H1 (cell line): ENCODE measurements around the gene KCNC1. TPM values are rescaled to one million over a fixed set of nuclear protein-coding genes. Genes with fewer than 3 reads are reported as not detected.

Source experiments
- CTCF ChIA-PET: fragments of 300-600 bp; sonication (Branson Sonifier 250); formaldehyde crosslinking; loops from one replicate; lab custom pipeline; 2021; ENCODE audit not compliant: partially characterized antibody; lab: Charles Lee
- POLR2A ChIA-PET: fragments of 300-600 bp; sonication (Branson Sonifier 250); formaldehyde crosslinking; loops from one replicate; lab custom pipeline; 2021; ENCODE audit warnings: inconsistent platforms; ENCODE audit not compliant: partially characterized antibody; lab: Charles Lee
- DNase-seq, 2 experiments: peaks; one replicate each; pipeline versions ENCODE4 v3.0.0 to v3.0.0-alpha.2; 2010 to 2022; ENCODE audit warnings: low spot score in 2 of 2, low read depth in 1 of 2, mixed read lengths in 1 of 2
- FAIRE-seq: peaks from 2 replicates; lab custom pipeline; 2011; peaks lifted over from hg19 to GRCh38; lab: Jason Lieb, UNC
- H2AFZ ChIP-seq: 2 replicates; pipeline ENCODE4 v1.8.1; 2012; ENCODE audit warnings: low read length, inconsistent platforms
- H2AK5ac ChIP-seq: 2 replicates; pipeline ENCODE4 v1.6.1; 2013; ENCODE audit warnings: low read depth, low read length
- H2BK120ac ChIP-seq: replicated peaks from 2 replicates; pipeline ENCODE3; 2013; ENCODE audit warnings: low read depth, low read length, inconsistent platforms
- H2BK12ac ChIP-seq: 2 replicates; pipeline ENCODE4 v1.6.1; 2013; ENCODE audit warnings: low read depth, low read length
- H2BK15ac ChIP-seq: 2 replicates; pipeline ENCODE4 v1.6.1; 2013; ENCODE audit warnings: low read length
- H2BK20ac ChIP-seq: 2 replicates; pipeline ENCODE4 v1.6.1; 2013; ENCODE audit warnings: low read length
- H2BK5ac ChIP-seq: 2 replicates; pipeline ENCODE4 v1.6.1; 2013; ENCODE audit warnings: low read depth, low read length
- H3K14ac ChIP-seq: 2 replicates; pipeline ENCODE4 v1.6.1; 2013; ENCODE audit warnings: inconsistent platforms; ENCODE audit not compliant: insufficient read length
- H3K18ac ChIP-seq: 2 replicates; pipeline ENCODE4 v1.6.1; 2013; ENCODE audit warnings: low read length; ENCODE audit errors: extremely low read depth
- H3K23ac ChIP-seq: 2 replicates; pipeline ENCODE4 v1.6.1; 2013; ENCODE audit warnings: inconsistent platforms; ENCODE audit not compliant: insufficient read length
- H3K23me2 ChIP-seq: 2 replicates; pipeline ENCODE4 v1.6.1; 2013; ENCODE audit warnings: low read depth, low read length
- H3K27ac ChIP-seq: 2 replicates; pipeline ENCODE4 v1.6.1; 2011; ENCODE audit warnings: low read depth, low read length, inconsistent platforms
- H3K27me3 ChIP-seq, 4 experiments: replicated peaks in 1 of 4; 1 replicate in 1 of 4; 2 replicates in 3 of 4; pipeline versions ENCODE4 v1.6.1 to v1.8.1; 2011 to 2013; ENCODE audit warnings: low read length in 3 of 4, mild to moderate bottlenecking in 3 of 4, inconsistent platforms in 2 of 4, mixed read lengths in 2 of 4, moderate library complexity in 1 of 4; ENCODE audit not compliant: control insufficient read depth in 3 of 4, insufficient read depth in 3 of 4; ENCODE audit errors: extremely low read depth in 1 of 4
- H3K36me3 ChIP-seq, 4 experiments: 2 replicates each; pipeline versions ENCODE4 v1.6.1 to v1.8.1; 2011 to 2013; ENCODE audit warnings: mild to moderate bottlenecking in 4 of 4, low read length in 3 of 4, moderate library complexity in 2 of 4, control low read depth in 1 of 4, inconsistent platforms in 1 of 4; ENCODE audit not compliant: insufficient read depth in 4 of 4, control insufficient read depth in 2 of 4
- H3K4ac ChIP-seq: replicated peaks from 2 replicates; pipeline ENCODE3; 2013; ENCODE audit warnings: low read length, low read depth, mixed read lengths, inconsistent platforms; ENCODE audit not compliant: insufficient read length
- H3K4me1 ChIP-seq, 4 experiments: replicated peaks in 1 of 4; 1 replicate in 1 of 4; 2 replicates in 3 of 4; pipeline versions ENCODE4 v1.6.1 to v1.8.1; 2011 to 2013; ENCODE audit warnings: low read length in 3 of 4, inconsistent platforms in 2 of 4, mixed read lengths in 1 of 4; ENCODE audit not compliant: insufficient read depth in 4 of 4, control insufficient read depth in 3 of 4
- H3K4me2 ChIP-seq, 2 experiments: 2 replicates each; pipeline versions ENCODE4 v1.6.1 to v1.8.1; 2011 to 2013; ENCODE audit warnings: low read depth in 2 of 2, low read length in 2 of 2, control low read depth in 1 of 2, inconsistent platforms in 1 of 2, mild to moderate bottlenecking in 1 of 2; ENCODE audit not compliant: insufficient read depth in 1 of 2
- H3K4me3 ChIP-seq, 4 experiments: fragments of 200-600, 300-600 bp in 1 of 4; sonication (generic), shearing (Covaris generic), sonication (Bioruptor Twin) in 1 of 4; 2 replicates each; pipeline versions ENCODE4 v1.5.1 to v1.8.1; 2011 to 2016; ENCODE audit warnings: low read length in 4 of 4, low read depth in 3 of 4, control low read depth in 2 of 4, inconsistent platforms in 2 of 4, mild to moderate bottlenecking in 2 of 4, mixed read lengths in 1 of 4, moderate library complexity in 1 of 4; ENCODE audit not compliant: insufficient read depth in 2 of 4; ENCODE audit errors: extremely low read depth in 1 of 4
- H3K56ac ChIP-seq: replicated peaks from 2 replicates; pipeline ENCODE3; 2013; ENCODE audit warnings: low read depth, mild to moderate bottlenecking, mixed read lengths, low read length, inconsistent platforms; ENCODE audit not compliant: insufficient read length
- H3K79me1 ChIP-seq: 2 replicates; pipeline ENCODE4 v1.6.1; 2013; ENCODE audit warnings: low read depth, low read length, control low read depth
- H3K79me2 ChIP-seq, 2 experiments: 2 replicates each; pipeline versions ENCODE4 v1.6.1 to v1.8.1; 2012 to 2013; ENCODE audit warnings: low read length in 2 of 2, mild to moderate bottlenecking in 2 of 2, inconsistent platforms in 1 of 2; ENCODE audit not compliant: insufficient read depth in 2 of 2, control insufficient read depth in 1 of 2
- H3K9ac ChIP-seq, 4 experiments: replicated peaks in 1 of 4; 1 replicate in 1 of 4; 2 replicates in 3 of 4; pipeline versions ENCODE4 v1.6.1 to v1.8.1; 2011 to 2013; ENCODE audit warnings: low read depth in 3 of 4, low read length in 3 of 4, control low read depth in 2 of 4, mild to moderate bottlenecking in 2 of 4, moderate library complexity in 2 of 4, inconsistent platforms in 1 of 4; ENCODE audit errors: extremely low read depth in 1 of 4
- H3K9me3 ChIP-seq, 2 experiments: 2 replicates each; pipeline versions ENCODE4 v1.6.1 to v1.8.1; 2012 to 2013; ENCODE audit warnings: mild to moderate bottlenecking in 2 of 2, moderate library complexity in 2 of 2, control low read depth in 1 of 2, inconsistent platforms in 1 of 2, low read depth in 1 of 2, low read length in 1 of 2, mixed read lengths in 1 of 2; ENCODE audit not compliant: insufficient read depth in 2 of 2
- H4K20me1 ChIP-seq, 2 experiments: replicated peaks in 1 of 2; 2 replicates each; pipeline versions ENCODE3 to v1.8.1; 2011 to 2013; ENCODE audit warnings: inconsistent platforms in 2 of 2, low read length in 2 of 2, mild to moderate bottlenecking in 1 of 2; ENCODE audit not compliant: insufficient read depth in 2 of 2, control insufficient read depth in 1 of 2
- H4K5ac ChIP-seq: 2 replicates; pipeline ENCODE4 v1.6.1; 2013; ENCODE audit warnings: low read length, low read depth, mixed read lengths, inconsistent platforms; ENCODE audit not compliant: insufficient read length
- H4K8ac ChIP-seq: 2 replicates; pipeline ENCODE4 v1.8.0; 2013; ENCODE audit warnings: mild to moderate bottlenecking, moderate library complexity, low read length, inconsistent platforms; ENCODE audit not compliant: insufficient read depth; ENCODE audit errors: extremely low read depth
- H4K91ac ChIP-seq: replicated peaks from 2 replicates; pipeline ENCODE3; 2013; ENCODE audit warnings: low read length, mixed read lengths, inconsistent platforms; ENCODE audit not compliant: insufficient read length
- CEBPB ChIP-seq: IDR thresholded peaks from 2 replicates; pipeline ENCODE4 v1.6.1; 2012; ENCODE audit warnings: low read depth, low read length
- EZH2 ChIP-seq: fragments of 200-600 bp; sonication (generic); IDR thresholded peaks from 2 replicates; pipeline ENCODE4 v1.7.1; 2012; ENCODE audit warnings: low read depth, mild to moderate bottlenecking, moderate library complexity, low read length, inconsistent platforms; ENCODE audit not compliant: severe bottlenecking
- FOSL1 ChIP-seq: IDR thresholded peaks from 2 replicates; pipeline ENCODE4 v1.6.1; 2011; ENCODE audit warnings: mild to moderate bottlenecking, low read depth, low read length, moderate library complexity; ENCODE audit not compliant: insufficient read depth
- HDAC2 ChIP-seq, 2 experiments: fragments of 300-600 bp in 1 of 2; sonication (generic) in 1 of 2; IDR thresholded peaks; 2 replicates each; pipeline ENCODE4 v1.6.1; 2011 to 2012; ENCODE audit warnings: low read depth in 2 of 2, low read length in 2 of 2, mild to moderate bottlenecking in 2 of 2, moderate library complexity in 2 of 2, borderline replicate concordance in 1 of 2, inconsistent platforms in 1 of 2
- HDAC6 ChIP-seq: IDR thresholded peaks from one replicate; pipeline ENCODE4 v1.7.1; 2012; ENCODE audit warnings: low read depth, mild to moderate bottlenecking, inconsistent platforms, low read length, moderate library complexity
- KDM1A ChIP-seq: fragments of 200-600, 300-600 bp; sonication (generic); IDR thresholded peaks from 2 replicates; pipeline ENCODE4 v1.7.1; 2016; ENCODE audit warnings: mild to moderate bottlenecking, low read length, borderline replicate concordance
- SRF ChIP-seq: IDR thresholded peaks from 2 replicates; pipeline ENCODE4 v1.6.1; 2011; ENCODE audit warnings: mild to moderate bottlenecking, low read depth, low read length, moderate library complexity
- WGBS, 2 experiments: shearing (Covaris generic) in 1 of 2; methylation state at CpG; one replicate each; pipeline versions ENCODE4 v1.1.6 to v1.1.7; 2013 to 2015; ENCODE audit warnings: low lambda C conversion rate in 2 of 2, mixed read lengths in 2 of 2, inconsistent platforms in 1 of 2, low coverage in 1 of 2, missing lambda C conversion rate in 1 of 2; ENCODE audit not compliant: insufficient replicate concordance in 2 of 2, insufficient coverage in 1 of 2, insufficient read length in 1 of 2; ENCODE audit errors: extremely low coverage in 1 of 2, missing lambda C conversion rate in 1 of 2; 5-methylcytosine and 5-hydroxymethylcytosine counted together
- polyA plus RNA-seq, 7 experiments: library from polyadenylated mRNA; depleted of rRNA in 3 of 7; stranded (reverse) in 5 of 7; unstranded in 2 of 7; fragments of >200 nt in 5 of 7; fragments of 200-250 nt in 2 of 7; gene quantifications; 1 replicate in 5 of 7; 2 replicates in 1 of 7; 4 replicates in 1 of 7; pipeline versions ENCODE4 v1.2.1 to v1.2.3, GENCODE V29; 2011 to 2013; ENCODE audit warnings: missing spikeins in 2 of 7, mixed read lengths in 2 of 7
- total RNA-seq: library from RNA; stranded (reverse); fragmentation: NEBNext Ultra II Directional; extraction: Animal tissue kit (Norgen Biotek cat#: 25700); gene quantifications from 2 replicates; pipeline ENCODE4 v1.2.1, GENCODE V29; 2021

The KCNC1 gene
- total and polyA plus RNA-seq, 2 of the 8 experiments (the other 6 are each of a cell fraction or from before 2014, with no cell fraction given) = 0.11 to 0.26 TPM

DNA sequence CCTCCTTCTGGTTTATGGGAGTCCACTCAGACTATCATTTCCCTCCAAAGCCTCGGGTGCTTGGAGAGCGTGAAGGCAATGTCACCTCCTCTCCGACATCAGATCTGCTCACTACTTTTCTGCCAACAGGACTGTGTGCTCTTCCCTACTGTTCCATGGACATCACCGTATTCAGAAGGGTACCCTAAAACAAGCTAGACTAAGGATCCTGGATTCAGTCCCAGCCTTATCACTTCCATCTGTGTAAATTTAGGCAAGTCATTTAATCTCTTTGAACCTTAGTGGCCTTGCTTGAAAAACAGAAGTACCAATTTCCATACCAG is 78.2 kb downstream of the KCNC1 start:
- Histone ChIP-seq H2BK20ac (no peak overlapping the region), H3K9ac (no peak overlapping the region), H3K14ac (no peak overlapping the region), H2AFZ (no peak overlapping the region), H3K9me3 (no peaks in the 10 kb centered on the region), H4K8ac (no peak overlapping the region), H3K4ac (no peak overlapping the region), H4K91ac (no peak overlapping the region), H3K23me2 (no peaks in the 10 kb centered on the region), H2BK120ac (no peak overlapping the region), H3K4me1 (no peaks in the 10 kb centered on the region), H4K20me1 (no peaks in the 10 kb centered on the region), H2AK5ac (no peak overlapping the region), H3K18ac (no peak overlapping the region), H3K27ac (no peak overlapping the region), H3K4me2 (no peak overlapping the region), H3K23ac (no peak overlapping the region), H2BK12ac (no peak overlapping the region), H3K36me3 (no peaks in the 10 kb centered on the region), H3K79me2 (no peaks in the 10 kb centered on the region), H3K79me1 (no peaks in the 10 kb centered on the region), H4K5ac (no peak overlapping the region), H2BK5ac (no peak overlapping the region), H3K27me3 (no peaks in the 10 kb centered on the region; a peak in 1 of 7 replicates), H3K4me3 (no peak overlapping the region), H2BK15ac (no peak overlapping the region)
- FAIRE-seq = no peak
- DNase-seq = no peak
- ChIA-PET POLR2A (no interaction called here), CTCF (interaction anchor here (0.6 to 10.9 kb wide), 15 partner anchors 11 to 160 kb away, joined by 3 to 79 read pairs (median 3); no protein-coding TSS in a partner anchor)
- WGBS, 2 experiments = 93% methylated on average over 4 of the region's 4 CpGs; no CpG with 5 or more reads in 1 of the 2 experiments
- TF ChIP-seq CEBPB (no peak), HDAC6 (no peak), HDAC2 (IDR thresholded peaks at IDR 0.05; ENCODE audit: borderline replicate concordance in 1 of 2, low read depth in 2 of 2, low read length in 2 of 2) (no peak), EZH2 (no peak), SRF (no peak), FOSL1 (no peak), KDM1A (no peak)
- TF ChIP-seq, all 59 proteins: peak for 0
- no peak overlapping the region for H3K56ac ChIP-seq
